Panc1 (cell line): ENCODE results near the gene FLACC1.

Experiments used
- POLR2AphosphoS5 ChIP-seq: IDR thresholded peaks from 2 replicates; pipeline ENCODE4 v1.6.1; 2012; ENCODE audit warnings: mild to moderate bottlenecking, low read depth, low read length, moderate library complexity
- SIN3A ChIP-seq: IDR thresholded peaks from 2 replicates; pipeline ENCODE4 v1.6.1; 2012; ENCODE audit warnings: low read depth, mild to moderate bottlenecking, low read length, moderate library complexity, borderline replicate concordance; ENCODE audit not compliant: insufficient read depth
- TCF7L2 ChIP-seq: IDR thresholded peaks from 2 replicates; pipeline ENCODE4 v1.6.1; 2011; ENCODE audit warnings: mild to moderate bottlenecking, low read depth, low read length, inconsistent platforms
- TF ChIP-seq, protein P1 (sequence below): fragments of 450-650 bp; IDR thresholded peaks from 2 replicates; pipeline ENCODE4 v1.5.1; 2017; ENCODE audit warnings: mild to moderate bottlenecking
- TF ChIP-seq, protein P2 (sequence below), 2 experiments: IDR thresholded peaks; 2 replicates each; pipeline ENCODE4 v1.6.1; 2011 to 2012; ENCODE audit warnings: low read depth in 2 of 2, control low read depth in 1 of 2, low read length in 1 of 2, mild to moderate bottlenecking in 1 of 2, moderate library complexity in 1 of 2; ENCODE audit not compliant: insufficient read depth in 1 of 2

DNA sequence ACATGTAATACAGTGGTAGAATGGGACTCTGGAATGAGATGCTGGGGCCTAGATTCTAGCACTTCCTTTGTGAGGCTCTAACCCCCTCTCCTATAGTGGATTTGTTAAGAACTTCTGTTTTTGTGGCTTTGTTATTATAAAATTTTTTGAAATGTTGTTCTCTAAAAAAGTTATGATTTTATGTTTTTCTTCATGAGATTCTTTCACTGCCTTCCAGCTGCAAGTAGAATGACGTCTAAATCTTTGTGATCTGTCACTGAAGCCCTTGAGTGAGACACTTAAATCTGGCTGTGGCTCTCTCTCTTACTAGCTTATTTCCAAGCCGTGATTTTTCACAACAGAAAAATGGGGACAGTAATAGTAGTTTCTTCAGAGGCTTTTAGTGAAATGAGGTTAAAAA lies 95.2 kb downstream of the FLACC1 start:
- TF ChIP-seq, protein P1, sequence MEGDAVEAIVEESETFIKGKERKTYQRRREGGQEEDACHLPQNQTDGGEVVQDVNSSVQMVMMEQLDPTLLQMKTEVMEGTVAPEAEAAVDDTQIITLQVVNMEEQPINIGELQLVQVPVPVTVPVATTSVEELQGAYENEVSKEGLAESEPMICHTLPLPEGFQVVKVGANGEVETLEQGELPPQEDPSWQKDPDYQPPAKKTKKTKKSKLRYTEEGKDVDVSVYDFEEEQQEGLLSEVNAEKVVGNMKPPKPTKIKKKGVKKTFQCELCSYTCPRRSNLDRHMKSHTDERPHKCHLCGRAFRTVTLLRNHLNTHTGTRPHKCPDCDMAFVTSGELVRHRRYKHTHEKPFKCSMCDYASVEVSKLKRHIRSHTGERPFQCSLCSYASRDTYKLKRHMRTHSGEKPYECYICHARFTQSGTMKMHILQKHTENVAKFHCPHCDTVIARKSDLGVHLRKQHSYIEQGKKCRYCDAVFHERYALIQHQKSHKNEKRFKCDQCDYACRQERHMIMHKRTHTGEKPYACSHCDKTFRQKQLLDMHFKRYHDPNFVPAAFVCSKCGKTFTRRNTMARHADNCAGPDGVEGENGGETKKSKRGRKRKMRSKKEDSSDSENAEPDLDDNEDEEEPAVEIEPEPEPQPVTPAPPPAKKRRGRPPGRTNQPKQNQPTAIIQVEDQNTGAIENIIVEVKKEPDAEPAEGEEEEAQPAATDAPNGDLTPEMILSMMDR, result no peak
- TF ChIP-seq POLR2AphosphoS5 (no peak), SIN3A (no peak), TCF7L2 (no peak)
- TF ChIP-seq, protein P2, sequence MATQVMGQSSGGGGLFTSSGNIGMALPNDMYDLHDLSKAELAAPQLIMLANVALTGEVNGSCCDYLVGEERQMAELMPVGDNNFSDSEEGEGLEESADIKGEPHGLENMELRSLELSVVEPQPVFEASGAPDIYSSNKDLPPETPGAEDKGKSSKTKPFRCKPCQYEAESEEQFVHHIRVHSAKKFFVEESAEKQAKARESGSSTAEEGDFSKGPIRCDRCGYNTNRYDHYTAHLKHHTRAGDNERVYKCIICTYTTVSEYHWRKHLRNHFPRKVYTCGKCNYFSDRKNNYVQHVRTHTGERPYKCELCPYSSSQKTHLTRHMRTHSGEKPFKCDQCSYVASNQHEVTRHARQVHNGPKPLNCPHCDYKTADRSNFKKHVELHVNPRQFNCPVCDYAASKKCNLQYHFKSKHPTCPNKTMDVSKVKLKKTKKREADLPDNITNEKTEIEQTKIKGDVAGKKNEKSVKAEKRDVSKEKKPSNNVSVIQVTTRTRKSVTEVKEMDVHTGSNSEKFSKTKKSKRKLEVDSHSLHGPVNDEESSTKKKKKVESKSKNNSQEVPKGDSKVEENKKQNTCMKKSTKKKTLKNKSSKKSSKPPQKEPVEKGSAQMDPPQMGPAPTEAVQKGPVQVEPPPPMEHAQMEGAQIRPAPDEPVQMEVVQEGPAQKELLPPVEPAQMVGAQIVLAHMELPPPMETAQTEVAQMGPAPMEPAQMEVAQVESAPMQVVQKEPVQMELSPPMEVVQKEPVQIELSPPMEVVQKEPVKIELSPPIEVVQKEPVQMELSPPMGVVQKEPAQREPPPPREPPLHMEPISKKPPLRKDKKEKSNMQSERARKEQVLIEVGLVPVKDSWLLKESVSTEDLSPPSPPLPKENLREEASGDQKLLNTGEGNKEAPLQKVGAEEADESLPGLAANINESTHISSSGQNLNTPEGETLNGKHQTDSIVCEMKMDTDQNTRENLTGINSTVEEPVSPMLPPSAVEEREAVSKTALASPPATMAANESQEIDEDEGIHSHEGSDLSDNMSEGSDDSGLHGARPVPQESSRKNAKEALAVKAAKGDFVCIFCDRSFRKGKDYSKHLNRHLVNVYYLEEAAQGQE (IDR thresholded peaks at IDR 0.05; ENCODE audit: insufficient read depth in 1 of 2, low read depth in 2 of 2, low read length in 1 of 2), result no peak
